A549 treated with DMSO at 1 μM for 4 hours (cell line): ENCODE results near the gene SLBP. TPM values are rescaled to one million over a fixed set of nuclear protein-coding genes. Genes with fewer than 3 reads are reported as not detected.

ENCODE experiments used
- total RNA-seq: library from RNA; stranded (reverse); fragments of 200-300 nt; extraction: Qiagen RNA extraction; gene quantifications from 5 replicates; pipeline ENCODE4 v1.2.3, GENCODE V29; 2022; ENCODE audit warnings: low read depth

The SLBP gene
- 70.6 to 81.3 TPM (median 76.3 TPM) in 5 replicates for total RNA-seq

GRCh38 chr4:1712216-1713002 lies at the start of gene SLBP:
Gene SLBP (minus strand): TSS chr4:1712319. CDS start chr4:1712188, 131 bp downstream.

GRCh38 chr4:1721003-1721665 lies 9.0 kb upstream of the SLBP start, which contains the start of the genes TACC3 and TMEM129:
Gene TACC3 (plus strand): TSS chr4:1721521. CDS start chr4:1723422, 1,901 bp downstream.
Gene TMEM129 (minus strand): TSS chr4:1721323. CDS start chr4:1720837, 486 bp downstream.

GRCh38 chr4:1683736-1684505 lies 28.2 kb downstream of the SLBP start, which contains the start of gene FAM53A:
Gene FAM53A (minus strand): TSS chr4:1684313. CDS start chr4:1668741, 15,572 bp downstream.

Other genes starting within 250 kb of the SLBP start
- gene FAM53A, start 28.0 kb downstream of the SLBP start, total RNA-seq: 0.24 to 0.99 TPM (median 0.75 TPM) in 5 replicates
- gene TMEM129, start 9.0 kb upstream of the SLBP start, total RNA-seq: 18.3 to 25.6 TPM (median 22.0 TPM) in 5 replicates
- 75.7 to 96.5 TPM (median 85.7 TPM) in 5 replicates for gene TACC3, start 9.2 kb upstream of the SLBP start, total RNA-seq
- 1.3 to 2.2 TPM (median 1.7 TPM) in 5 replicates for gene FGFR3, start 81.0 kb upstream of the SLBP start, total RNA-seq
- 25.5 to 33.1 TPM (median 32.1 TPM) in 5 replicates for gene LETM1, start 143.8 kb upstream of the SLBP start, total RNA-seq
- gene NSD2, start 159.1 kb upstream of the SLBP start, total RNA-seq: 37.8 to 51.6 TPM (median 50.6 TPM) in 5 replicates